T-cell (primary cell): Measurements from ENCODE around the gene AAGAB. TPM values are rescaled to one million over a fixed set of nuclear protein-coding genes. Genes with fewer than 3 reads are reported as not detected.
"Not testable (repeated sequence)": the region's sequence is repeated elsewhere in the genome, so short reads cannot be mapped to it uniquely, and the experiment has no call there.

ENCODE experiments used
- ATAC-seq, 4 experiments: fragments of 200-7000 bp in 3 of 4; fragments of 150-1000 bp in 1 of 4; cut with Tn5 transposase; replicated peaks in 1 of 4; 1 replicate in 3 of 4; 2 replicates in 1 of 4; pipeline ENCODE4 v1.10.0; 2021; ENCODE audit warnings: moderate library complexity in 3 of 4, mild to moderate bottlenecking in 2 of 4, moderate number of reproducible peaks in 1 of 4
- CTCF ChIA-PET, 2 donors: fragments of 300-600 bp; sonication (Branson Sonifier 250); formaldehyde crosslinking; loops; one replicate each; lab custom pipeline; 2022; ENCODE audit warnings: antibody characterized with exemption in 2 of 2; lab: Charles Lee
- POLR2A ChIA-PET, 2 donors: fragments of 300-600 bp; sonication (Branson Sonifier 250); formaldehyde crosslinking; loops; one replicate each; lab custom pipeline; 2022; ENCODE audit warnings: antibody characterized with exemption in 2 of 2; lab: Charles Lee
- DNase-seq, 35 experiments: peaks; one replicate each; pipeline versions ENCODE4 v3.0.0 to v3.0.0-alpha.2; 2013 to 2023
- H3K27ac ChIP-seq: one replicate; pipeline ENCODE4 v1.5.1; 2013; ENCODE audit warnings: low read length
- H3K27me3 ChIP-seq, 2 experiments: replicated peaks in 1 of 2; 1 replicate in 1 of 2; 2 replicates in 1 of 2; pipeline versions ENCODE4 v1.6.1 to v1.7.0; 2013; ENCODE audit warnings: low read length in 1 of 2, mixed read lengths in 1 of 2; ENCODE audit not compliant: control insufficient read depth in 2 of 2, insufficient read depth in 2 of 2; ENCODE audit errors: extremely low read depth in 1 of 2
- H3K36me3 ChIP-seq, 2 donors: 1 replicate in 1 of 2; 2 replicates in 1 of 2; pipeline versions ENCODE4 v1.6.1 to v1.7.0; 2013; ENCODE audit warnings: low read length in 1 of 2; ENCODE audit not compliant: control insufficient read depth in 2 of 2, insufficient read depth in 1 of 2; ENCODE audit errors: extremely low read depth in 1 of 2
- H3K4me1 ChIP-seq, 2 experiments: 1 replicate in 1 of 2; 2 replicates in 1 of 2; pipeline versions ENCODE4 v1.6.1 to v1.7.0; 2013; ENCODE audit warnings: low read length in 2 of 2, mixed read lengths in 1 of 2; ENCODE audit not compliant: insufficient read depth in 2 of 2, control insufficient read depth in 1 of 2; ENCODE audit errors: extremely low read depth in 1 of 2
- H3K4me3 ChIP-seq, 2 donors: 1 replicate in 1 of 2; 2 replicates in 1 of 2; pipeline versions ENCODE4 v1.5.1 to v1.7.0; 2013; ENCODE audit warnings: mild to moderate bottlenecking in 2 of 2, low read length in 1 of 2, moderate library complexity in 1 of 2; ENCODE audit not compliant: control insufficient read depth in 1 of 2; ENCODE audit errors: extremely low read depth in 1 of 2
- H3K9me3 ChIP-seq: 2 replicates; pipeline ENCODE4 v1.7.0; 2013
- H3K27ac Mint-ChIP-seq, 2 donors: one replicate each; pipeline ENCODE4 v1.8.0; 2020 to 2021; ENCODE audit warnings: mild to moderate bottlenecking in 2 of 2, mixed read lengths in 2 of 2
- H3K27me3 Mint-ChIP-seq, 2 donors: one replicate each; pipeline ENCODE4 v1.8.0; 2021 to 2022; ENCODE audit warnings: mixed read lengths in 2 of 2
- H3K36me3 Mint-ChIP-seq: one replicate; pipeline ENCODE4 v1.8.0; 2021; ENCODE audit warnings: mixed read lengths
- H3K4me1 Mint-ChIP-seq, 3 donors: one replicate each; pipeline ENCODE4 v1.8.0; 2020 to 2022; ENCODE audit warnings: mixed read lengths in 3 of 3, mild to moderate bottlenecking in 1 of 3
- H3K4me3 Mint-ChIP-seq, 3 donors: one replicate each; pipeline ENCODE4 v1.8.0; 2020 to 2022; ENCODE audit warnings: mild to moderate bottlenecking in 3 of 3, mixed read lengths in 3 of 3, moderate library complexity in 3 of 3
- H3K9me3 Mint-ChIP-seq, 3 donors: one replicate each; pipeline ENCODE4 v1.8.0; 2020 to 2022; ENCODE audit warnings: mixed read lengths in 3 of 3
- WGBS: methylation state at CpG from one replicate; pipeline ENCODE4 v1.1.5; 2013; ENCODE audit warnings: missing lambda C conversion rate; ENCODE audit not compliant: insufficient coverage; 5-methylcytosine and 5-hydroxymethylcytosine counted together
- total RNA-seq, 35 experiments: library from RNA in 6 of 35; stranded (reverse) in 6 of 35; fragments of 120-200 nt in 1 of 35; gene quantifications; one replicate each; pipeline versions ENCODE4 v1.2.1 to v1.2.4 and lab custom pipeline; 2013 to 2026

Gene AAGAB
- total RNA-seq, 5 donors from 2014 or later (not counting 1 experiment from before 2014, with no cell fraction given), result 21.9 to 28.4 (median 23.6) TPM

GRCh38 chr15:67157521-67158252 lies 96.8 kb downstream of the AAGAB start:
- H3K27me3 ChIP-seq, result no peaks in the 10 kb centered on the region
- Mint-ChIP-seq H3K9me3 (no peaks in the 10 kb centered on the region), H3K4me1 (peaks cover 29 to 65% (median 57%) of the 10 kb centered on the region in 3 donors), H3K27ac (peak overlapping the region; percentile 44 to 59), H3K4me3 (no peak overlapping the region), H3K27me3 (no peaks in the 10 kb centered on the region), H3K36me3 (peaks cover 31% of the 10 kb centered on the region)
- CTCF ChIA-PET, result no interaction called here
- 78% methylated on average over 6 of the region's 8 CpGs for WGBS
- H3K9me3 ChIP-seq, result no peaks in the 10 kb centered on the region
- ATAC-seq (no peak), DNase-seq (no peak)
- POLR2A ChIA-PET, result no interaction called here
- no peak overlapping the region for H3K27ac ChIP-seq
- peaks cover 0 to 18% of the 10 kb centered on the region in 2 experiments for H3K4me1 ChIP-seq
- no peak overlapping the region for H3K4me3 ChIP-seq
- H3K36me3 ChIP-seq, result peaks cover 2 to 7% of the 10 kb centered on the region in 2 donors

- ATAC-seq (no peak), DNase-seq (no peak)
- Histone ChIP-seq H3K4me1 (peaks cover 0 to 21% of the 10 kb centered on the region in 2 experiments), H3K36me3 (peaks cover 2 to 7% of the 10 kb centered on the region in 2 donors), H3K4me3 (no peak overlapping the region), H3K27ac (no peak overlapping the region), H3K27me3 (no peaks in the 10 kb centered on the region), H3K9me3 (no peaks in the 10 kb centered on the region)
- Mint-ChIP-seq H3K9me3 (no peaks in the 10 kb centered on the region), H3K27ac (no peak overlapping the region), H3K36me3 (peaks cover 31% of the 10 kb centered on the region), H3K4me3 (no peak overlapping the region), H3K4me1 (peaks cover 20 to 66% (median 60%) of the 10 kb centered on the region in 3 donors), H3K27me3 (no peaks in the 10 kb centered on the region)
- no CpG with 5 or more reads among the region's 3 CpGs for WGBS
- POLR2A ChIA-PET, result no interaction called here
- CTCF ChIA-PET, result no interaction called here
These were observed 97.6 kb downstream of the AAGAB start for GRCh38 chr15:67156834-67157233.

GRCh38 chr15:67156426-67156825 lies 98.0 kb downstream of the AAGAB start:
- Mint-ChIP-seq H3K36me3 (peaks cover 31% of the 10 kb centered on the region), H3K4me1 (peaks cover 19 to 62% (median 61%) of the 10 kb centered on the region in 3 donors), H3K27me3 (no peaks in the 10 kb centered on the region), H3K4me3 (no peak overlapping the region), H3K9me3 (no peaks in the 10 kb centered on the region), H3K27ac (no peak overlapping the region)
- POLR2A ChIA-PET, result no interaction called here
- no peak overlapping the region for H3K4me3 ChIP-seq
- H3K9me3 ChIP-seq, result no peaks in the 10 kb centered on the region
- H3K27ac ChIP-seq, result no peak overlapping the region
- H3K27me3 ChIP-seq, result no peaks in the 10 kb centered on the region
- H3K4me1 ChIP-seq, result peaks cover 0 to 21% of the 10 kb centered on the region in 2 experiments
- WGBS, result no CpG with 5 or more reads among the region's 2 CpGs
- H3K36me3 ChIP-seq, result peaks cover 2 to 7% of the 10 kb centered on the region in 2 donors
- CTCF ChIA-PET, result no interaction called here
- DNase-seq (no peak), ATAC-seq (no peak)

- no peak overlapping the region for H3K27ac ChIP-seq
- ChIA-PET CTCF (interaction anchor here in 1 of 2 donors (0.7 kb wide), 1 partner anchor 13 kb away, joined by 3 read pairs; no protein-coding TSS in a partner anchor), POLR2A (no interaction called here)
- H3K36me3 ChIP-seq, result peaks cover 2 to 7% of the 10 kb centered on the region in 2 donors
- H3K27ac Mint-ChIP-seq, result no peak overlapping the region
- no peak for DNase-seq
- no peak for ATAC-seq
- H3K4me1 ChIP-seq, result peaks cover 6 to 32% of the 10 kb centered on the region in 2 experiments
- peaks cover 31% of the 10 kb centered on the region for H3K36me3 Mint-ChIP-seq
- no peaks in the 10 kb centered on the region for H3K9me3 ChIP-seq
- H3K4me1 Mint-ChIP-seq, result peaks cover 34 to 65% (median 65%) of the 10 kb centered on the region in 3 donors
- H3K4me3 Mint-ChIP-seq, result no peak overlapping the region
- H3K4me3 ChIP-seq, result no peak overlapping the region
- no peaks in the 10 kb centered on the region for H3K27me3 ChIP-seq
- no peaks in the 10 kb centered on the region for H3K9me3 Mint-ChIP-seq
- no peaks in the 10 kb centered on the region for H3K27me3 Mint-ChIP-seq
These were observed 100.2 kb downstream of the AAGAB start for GRCh38 chr15:67154249-67154648.

- H3K4me3 Mint-ChIP-seq, CTCF ChIA-PET, POLR2A ChIA-PET, ATAC-seq, H3K27ac ChIP-seq, H3K36me3 ChIP-seq, DNase-seq, H3K4me3 ChIP-seq, H3K27ac Mint-ChIP-seq, H3K9me3 Mint-ChIP-seq, H3K27me3 ChIP-seq, H3K9me3 ChIP-seq, H3K27me3 Mint-ChIP-seq: not testable (repeated sequence)
- peaks cover 16 to 39% of the 10 kb centered on the region in 2 experiments for H3K4me1 ChIP-seq
- Mint-ChIP-seq H3K36me3 (peaks cover 31% of the 10 kb centered on the region), H3K4me1 (peaks cover 40 to 70% (median 70%) of the 10 kb centered on the region in 3 donors)
- 100% methylated on average over 5 of the region's 6 CpGs for WGBS
These were observed 101.4 kb downstream of the AAGAB start for GRCh38 chr15:67153044-67153443.

GRCh38 chr15:67152429-67152828 lies 102.0 kb downstream of the AAGAB start:
- no peak overlapping the region for H3K27ac ChIP-seq
- peaks cover 27% of the 10 kb centered on the region for H3K36me3 Mint-ChIP-seq
- no peak overlapping the region for H3K27ac Mint-ChIP-seq
- no peaks in the 10 kb centered on the region for H3K27me3 ChIP-seq
- H3K4me3 Mint-ChIP-seq, result no peak overlapping the region
- no peak overlapping the region for H3K4me3 ChIP-seq
- ATAC-seq (no peak), DNase-seq (no peak)
- H3K36me3 ChIP-seq, result peaks cover 2 to 4% of the 10 kb centered on the region in 2 donors
- H3K9me3 Mint-ChIP-seq, result no peaks in the 10 kb centered on the region
- H3K27me3 Mint-ChIP-seq, result no peaks in the 10 kb centered on the region
- H3K9me3 ChIP-seq, result no peaks in the 10 kb centered on the region
- CTCF ChIA-PET, result no interaction called here
- WGBS, result no CpG with 5 or more reads among the region's 1 CpG
- peaks cover 40 to 70% (median 70%) of the 10 kb centered on the region in 3 donors for H3K4me1 Mint-ChIP-seq
- peaks cover 22 to 39% of the 10 kb centered on the region in 2 experiments for H3K4me1 ChIP-seq
- POLR2A ChIA-PET, result no interaction called here
